ENCODE data around the gene STRIT1.
"Not testable (repeated sequence)": the region's sequence is repeated elsewhere in the genome, so short reads cannot be mapped to it uniquely, and the experiment has no call there.

Gene STRIT1

GRCh38 chr3:155274435-155274834 lies 19.0 kb downstream of the STRIT1 start:
- not testable (repeated sequence) for H3K4me1 ChIP-seq (ENCODE audit: control insufficient read depth, insufficient read depth, low read length); H3K4me3 ChIP-seq (ENCODE audit: low read length in 2 of 2); H3K27ac ChIP-seq (ENCODE audit: low read length); H3K9ac ChIP-seq (ENCODE audit: low read length in 2 of 2); H3K9me3 ChIP-seq (ENCODE audit: control insufficient read depth in 2 of 2, low read length in 2 of 2); H3K36me3 ChIP-seq (ENCODE audit: control insufficient read depth in 2 of 2, insufficient read depth in 2 of 2, low read length in 2 of 2); H3K27me3 ChIP-seq (ENCODE audit: control insufficient read depth in 1 of 2, insufficient read depth in 2 of 2, low read length in 2 of 2)

- H3K36me3 ChIP-seq (ENCODE audit: control insufficient read depth in 2 of 2, insufficient read depth in 2 of 2, low read length in 2 of 2): no peaks in the 10 kb centered on the region
- H3K9me3 ChIP-seq (ENCODE audit: control insufficient read depth in 2 of 2, low read length in 2 of 2): no peaks in the 10 kb centered on the region
- H3K27me3 ChIP-seq (ENCODE audit: control insufficient read depth in 1 of 2, insufficient read depth in 2 of 2, low read length in 2 of 2): no peaks in the 10 kb centered on the region
- H3K9ac ChIP-seq (ENCODE audit: low read length in 2 of 2): no peak overlapping the region
- no peaks in the 10 kb centered on the region for H3K4me1 ChIP-seq (ENCODE audit: control insufficient read depth, insufficient read depth, low read length)
- H3K27ac ChIP-seq (ENCODE audit: low read length): no peak overlapping the region
- no peak overlapping the region for H3K4me3 ChIP-seq (ENCODE audit: low read length in 2 of 2)
These were observed 22.2 kb downstream of the STRIT1 start for GRCh38 chr3:155271343-155271613.

GRCh38 chr3:155270485-155271342 lies 22.8 kb downstream of the STRIT1 start:
- Histone ChIP-seq H3K9me3 (ENCODE audit: control insufficient read depth in 2 of 2, low read length in 2 of 2) (no peaks in the 10 kb centered on the region), H3K9ac (ENCODE audit: low read length in 2 of 2) (no peak overlapping the region), H3K4me3 (ENCODE audit: low read length in 2 of 2) (no peak overlapping the region), H3K4me1 (ENCODE audit: control insufficient read depth, insufficient read depth, low read length) (no peaks in the 10 kb centered on the region), H3K36me3 (ENCODE audit: control insufficient read depth in 2 of 2, insufficient read depth in 2 of 2, low read length in 2 of 2) (no peaks in the 10 kb centered on the region), H3K27me3 (ENCODE audit: control insufficient read depth in 1 of 2, insufficient read depth in 2 of 2, low read length in 2 of 2) (no peaks in the 10 kb centered on the region), H3K27ac (ENCODE audit: low read length) (no peak overlapping the region)

- Histone ChIP-seq H3K4me1 (ENCODE audit: control insufficient read depth, insufficient read depth, low read length) (no peaks in the 10 kb centered on the region), H3K4me3 (ENCODE audit: low read length in 2 of 2) (no peak overlapping the region)
These were observed 23.4 kb downstream of the STRIT1 start for GRCh38 chr3:155270063-155270462.

GRCh38 chr3:155262855-155263254 lies 30.6 kb downstream of the STRIT1 start:
- H3K27me3 ChIP-seq (ENCODE audit: control insufficient read depth in 1 of 2, insufficient read depth in 2 of 2, low read length in 2 of 2); H3K4me3 ChIP-seq (ENCODE audit: low read length in 2 of 2); H3K4me1 ChIP-seq (ENCODE audit: control insufficient read depth, insufficient read depth, low read length); H3K9me3 ChIP-seq (ENCODE audit: control insufficient read depth in 2 of 2, low read length in 2 of 2); H3K36me3 ChIP-seq (ENCODE audit: control insufficient read depth in 2 of 2, insufficient read depth in 2 of 2, low read length in 2 of 2); H3K27ac ChIP-seq (ENCODE audit: low read length); H3K9ac ChIP-seq (ENCODE audit: low read length in 2 of 2): not testable (repeated sequence)

More at GRCh38 chr3:155270063-155270462, 23.4 kb downstream of the STRIT1 start:
- no peaks in the 10 kb centered on the region for H3K36me3 ChIP-seq (ENCODE audit: control insufficient read depth in 2 of 2, insufficient read depth in 2 of 2, low read length in 2 of 2)
- H3K9ac ChIP-seq (ENCODE audit: low read length in 2 of 2): no peak overlapping the region
- no peaks in the 10 kb centered on the region for H3K9me3 ChIP-seq (ENCODE audit: control insufficient read depth in 2 of 2, low read length in 2 of 2)
- H3K27ac ChIP-seq (ENCODE audit: low read length): no peak overlapping the region
- H3K27me3 ChIP-seq (ENCODE audit: control insufficient read depth in 1 of 2, insufficient read depth in 2 of 2, low read length in 2 of 2): no peaks in the 10 kb centered on the region

GRCh38 chr3:155262295-155262694 lies 31.2 kb downstream of the STRIT1 start:
- Histone ChIP-seq H3K27ac (ENCODE audit: low read length) (no peak overlapping the region), H3K9me3 (ENCODE audit: control insufficient read depth in 2 of 2, low read length in 2 of 2) (no peaks in the 10 kb centered on the region), H3K4me3 (ENCODE audit: low read length in 2 of 2) (no peak overlapping the region), H3K36me3 (ENCODE audit: control insufficient read depth in 2 of 2, insufficient read depth in 2 of 2, low read length in 2 of 2) (no peaks in the 10 kb centered on the region), H3K9ac (ENCODE audit: low read length in 2 of 2) (no peak overlapping the region), H3K4me1 (ENCODE audit: control insufficient read depth, insufficient read depth, low read length) (no peaks in the 10 kb centered on the region), H3K27me3 (ENCODE audit: control insufficient read depth in 1 of 2, insufficient read depth in 2 of 2, low read length in 2 of 2) (no peaks in the 10 kb centered on the region)

- Histone ChIP-seq H3K9ac (ENCODE audit: low read length in 2 of 2) (no peak overlapping the region), H3K27me3 (ENCODE audit: control insufficient read depth in 1 of 2, insufficient read depth in 2 of 2, low read length in 2 of 2) (no peaks in the 10 kb centered on the region), H3K36me3 (ENCODE audit: control insufficient read depth in 2 of 2, insufficient read depth in 2 of 2, low read length in 2 of 2) (no peaks in the 10 kb centered on the region), H3K4me3 (ENCODE audit: low read length in 2 of 2) (no peak overlapping the region), H3K4me1 (ENCODE audit: control insufficient read depth, insufficient read depth, low read length) (no peaks in the 10 kb centered on the region), H3K27ac (ENCODE audit: low read length) (no peak overlapping the region), H3K9me3 (ENCODE audit: control insufficient read depth in 2 of 2, low read length in 2 of 2) (no peaks in the 10 kb centered on the region)
These were observed 39.0 kb downstream of the STRIT1 start for GRCh38 chr3:155254445-155254844.

GRCh38 chr3:155252535-155252934 lies 40.9 kb downstream of the STRIT1 start:
- H3K27me3 ChIP-seq (ENCODE audit: control insufficient read depth in 1 of 2, insufficient read depth in 2 of 2, low read length in 2 of 2): no peaks in the 10 kb centered on the region
- no peaks in the 10 kb centered on the region for H3K9me3 ChIP-seq (ENCODE audit: control insufficient read depth in 2 of 2, low read length in 2 of 2)
- no peak overlapping the region for H3K27ac ChIP-seq (ENCODE audit: low read length)
- H3K4me1 ChIP-seq (ENCODE audit: control insufficient read depth, insufficient read depth, low read length): no peaks in the 10 kb centered on the region
- no peak overlapping the region for H3K9ac ChIP-seq (ENCODE audit: low read length in 2 of 2)
- no peaks in the 10 kb centered on the region for H3K36me3 ChIP-seq (ENCODE audit: control insufficient read depth in 2 of 2, insufficient read depth in 2 of 2, low read length in 2 of 2)
- H3K4me3 ChIP-seq (ENCODE audit: low read length in 2 of 2): no peak overlapping the region

- no peak overlapping the region for H3K27ac ChIP-seq (ENCODE audit: low read length)
- no peaks in the 10 kb centered on the region for H3K36me3 ChIP-seq (ENCODE audit: control insufficient read depth in 2 of 2, insufficient read depth in 2 of 2, low read length in 2 of 2)
These were observed 41.5 kb downstream of the STRIT1 start for GRCh38 chr3:155252021-155252420.

GRCh38 chr3:155248531-155249187 lies 44.8 kb downstream of the STRIT1 start:
- Histone ChIP-seq H3K27me3 (ENCODE audit: control insufficient read depth in 1 of 2, insufficient read depth in 2 of 2, low read length in 2 of 2) (no peaks in the 10 kb centered on the region), H3K27ac (ENCODE audit: low read length) (no peak overlapping the region), H3K9ac (ENCODE audit: low read length in 2 of 2) (no peak overlapping the region), H3K4me3 (ENCODE audit: low read length in 2 of 2) (no peak overlapping the region), H3K36me3 (ENCODE audit: control insufficient read depth in 2 of 2, insufficient read depth in 2 of 2, low read length in 2 of 2) (no peaks in the 10 kb centered on the region), H3K4me1 (ENCODE audit: control insufficient read depth, insufficient read depth, low read length) (no peaks in the 10 kb centered on the region), H3K9me3 (ENCODE audit: control insufficient read depth in 2 of 2, low read length in 2 of 2) (no peaks in the 10 kb centered on the region)

More at GRCh38 chr3:155252021-155252420, 41.5 kb downstream of the STRIT1 start:
- H3K4me3 ChIP-seq (ENCODE audit: low read length in 2 of 2): no peak overlapping the region
- H3K9ac ChIP-seq (ENCODE audit: low read length in 2 of 2): no peak overlapping the region
- no peaks in the 10 kb centered on the region for H3K4me1 ChIP-seq (ENCODE audit: control insufficient read depth, insufficient read depth, low read length)
- H3K27me3 ChIP-seq (ENCODE audit: control insufficient read depth in 1 of 2, insufficient read depth in 2 of 2, low read length in 2 of 2): no peaks in the 10 kb centered on the region
- H3K9me3 ChIP-seq (ENCODE audit: control insufficient read depth in 2 of 2, low read length in 2 of 2): no peaks in the 10 kb centered on the region

GRCh38 chr3:155244699-155245098 lies 48.8 kb downstream of the STRIT1 start:
- no peaks in the 10 kb centered on the region for H3K9me3 ChIP-seq (ENCODE audit: control insufficient read depth in 2 of 2, low read length in 2 of 2)
- H3K27me3 ChIP-seq (ENCODE audit: control insufficient read depth in 1 of 2, insufficient read depth in 2 of 2, low read length in 2 of 2): no peaks in the 10 kb centered on the region
- no peaks in the 10 kb centered on the region for H3K36me3 ChIP-seq (ENCODE audit: control insufficient read depth in 2 of 2, insufficient read depth in 2 of 2, low read length in 2 of 2)
- no peaks in the 10 kb centered on the region for H3K4me1 ChIP-seq (ENCODE audit: control insufficient read depth, insufficient read depth, low read length)
- no peak overlapping the region for H3K27ac ChIP-seq (ENCODE audit: low read length)
- H3K4me3 ChIP-seq (ENCODE audit: low read length in 2 of 2): no peak overlapping the region
- H3K9ac ChIP-seq (ENCODE audit: low read length in 2 of 2): no peak overlapping the region

Measured in stomach smooth muscle (tissue), 2 donors.